NCI-H2107 treated with DMSO at 0.1 percent for 48 hours (cell line): Measurements from ENCODE around the gene CDC42EP2.
"Not testable (repeated sequence)": the region's sequence is repeated elsewhere in the genome, so short reads cannot be mapped to it uniquely, and the experiment has no call there.

Source experiments
- DNase-seq: peaks from one replicate; lab custom pipeline; 2025; ENCODE audit not compliant: unreplicated experiment; lab: John Stamatoyannopoulos, UW

The CDC42EP2 gene

DNA sequence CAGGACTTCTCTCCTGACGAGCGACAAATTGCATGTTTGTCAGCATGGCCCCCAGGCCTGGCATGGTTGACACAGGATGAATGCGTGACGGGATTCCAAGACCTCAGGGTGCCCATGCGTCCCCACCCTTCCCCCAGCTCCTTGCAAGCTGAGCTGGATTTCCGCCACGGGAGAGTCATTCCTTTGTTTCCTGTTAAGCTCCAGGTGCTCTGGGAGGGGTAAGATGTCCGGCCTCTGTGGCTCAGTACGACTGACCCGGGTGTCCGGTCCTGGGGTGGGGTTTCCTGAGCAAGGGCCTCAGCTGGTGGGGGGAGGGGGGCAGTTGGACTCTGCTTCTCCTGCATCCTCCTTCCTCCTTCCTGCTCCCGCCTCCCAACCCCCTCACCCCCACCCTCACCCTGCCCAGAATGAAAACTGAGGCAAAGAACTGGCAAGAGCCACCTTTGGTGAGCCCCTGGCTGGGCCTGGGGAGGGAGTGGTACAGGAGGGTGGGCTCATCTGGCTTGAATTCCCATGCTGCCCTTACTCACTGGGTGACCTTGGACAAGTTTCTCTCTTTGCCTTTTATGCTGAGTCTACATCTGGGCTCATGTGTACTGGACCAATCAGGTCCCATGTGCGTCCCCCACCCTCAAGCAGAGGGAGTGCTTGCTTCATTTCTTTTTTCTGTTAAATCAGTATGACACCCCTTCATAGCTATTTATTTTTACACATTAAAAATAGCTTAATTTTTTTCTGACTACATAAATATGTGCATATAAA lies 2.5 kb downstream of the CDC42EP2 start:
- DNase-seq = no peak

DNA sequence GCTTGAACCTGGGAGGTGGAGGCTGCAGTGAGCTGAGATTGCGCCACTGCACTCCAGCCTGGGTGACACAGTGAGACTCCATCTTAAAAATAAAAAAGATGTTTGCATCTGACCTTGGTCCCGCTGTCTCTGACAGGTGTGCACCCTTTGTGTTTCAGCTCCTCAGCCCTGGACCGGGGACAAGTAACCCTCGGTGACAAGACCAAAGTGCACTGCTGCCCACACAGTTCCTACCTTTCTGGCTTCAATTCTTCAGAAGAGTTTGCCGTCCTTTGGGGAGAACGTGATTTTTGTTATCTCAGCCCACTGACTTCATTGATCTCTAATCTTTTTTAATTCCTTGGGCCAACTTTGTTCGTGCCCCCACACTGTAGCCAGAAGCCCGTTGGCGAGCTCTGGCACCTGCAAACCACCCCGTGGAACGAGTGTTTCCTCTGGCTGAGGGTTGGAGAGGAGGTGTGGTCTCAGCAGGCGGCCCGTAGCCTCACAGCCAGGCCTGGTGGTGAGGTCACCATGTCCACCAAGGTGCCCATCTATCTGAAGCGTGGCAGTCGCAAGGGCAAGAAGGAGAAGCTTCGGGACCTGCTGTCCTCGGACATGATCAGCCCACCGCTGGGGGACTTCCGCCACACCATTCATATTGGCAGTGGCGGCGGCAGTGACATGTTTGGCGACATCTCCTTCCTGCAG lies 5.9 kb downstream of the CDC42EP2 start:
- no peak for DNase-seq

DNA sequence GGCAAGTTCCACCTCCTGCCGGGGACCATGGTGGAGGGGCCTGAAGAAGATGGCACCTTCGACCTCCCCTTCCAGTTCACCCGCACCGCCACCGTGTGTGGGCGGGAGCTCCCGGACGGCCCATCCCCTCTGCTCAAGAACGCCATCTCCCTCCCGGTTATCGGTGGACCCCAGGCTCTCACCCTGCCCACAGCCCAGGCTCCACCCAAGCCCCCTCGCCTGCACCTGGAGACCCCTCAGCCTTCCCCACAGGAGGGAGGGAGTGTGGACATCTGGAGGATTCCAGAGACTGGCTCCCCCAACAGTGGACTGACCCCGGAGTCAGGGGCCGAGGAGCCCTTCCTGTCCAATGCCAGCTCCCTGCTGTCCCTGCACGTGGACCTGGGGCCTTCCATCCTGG lies 6.4 kb downstream of the CDC42EP2 start:
- DNase-seq = no peak

- no peak for DNase-seq
Measured at GRCh38 chr11:65321828-65322485, 7.3 kb downstream of the CDC42EP2 start.

- DNase-seq = no peak
Measured at GRCh38 chr11:65323813-65324212, 9.1 kb downstream of the CDC42EP2 start.

- DNase-seq = no peak
Measured at GRCh38 chr11:65325435-65325834, 10.8 kb downstream of the CDC42EP2 start.

DNA sequence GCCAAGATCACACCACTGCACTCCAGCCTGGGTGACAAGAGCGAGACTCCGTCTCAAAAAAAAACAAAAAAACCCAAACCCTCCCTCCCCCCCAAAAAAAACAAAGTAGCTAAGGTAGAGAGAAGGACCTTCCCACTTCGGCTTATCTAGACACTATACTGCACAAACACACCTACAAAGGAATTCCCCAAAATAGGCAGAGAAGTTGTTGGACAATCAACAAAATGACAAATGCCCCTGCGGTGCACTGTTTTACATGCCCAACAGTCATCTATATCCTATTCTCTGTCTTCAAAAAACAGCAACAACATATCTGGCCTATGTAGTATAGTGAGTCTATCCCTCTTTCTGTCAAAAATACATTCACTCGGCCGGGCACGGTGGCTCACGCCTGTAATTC lies 12.4 kb downstream of the CDC42EP2 start:
- no peak for DNase-seq

GRCh38 chr11:65329478-65329877 lies 14.8 kb downstream of the CDC42EP2 start:
- no peak for DNase-seq

DNA sequence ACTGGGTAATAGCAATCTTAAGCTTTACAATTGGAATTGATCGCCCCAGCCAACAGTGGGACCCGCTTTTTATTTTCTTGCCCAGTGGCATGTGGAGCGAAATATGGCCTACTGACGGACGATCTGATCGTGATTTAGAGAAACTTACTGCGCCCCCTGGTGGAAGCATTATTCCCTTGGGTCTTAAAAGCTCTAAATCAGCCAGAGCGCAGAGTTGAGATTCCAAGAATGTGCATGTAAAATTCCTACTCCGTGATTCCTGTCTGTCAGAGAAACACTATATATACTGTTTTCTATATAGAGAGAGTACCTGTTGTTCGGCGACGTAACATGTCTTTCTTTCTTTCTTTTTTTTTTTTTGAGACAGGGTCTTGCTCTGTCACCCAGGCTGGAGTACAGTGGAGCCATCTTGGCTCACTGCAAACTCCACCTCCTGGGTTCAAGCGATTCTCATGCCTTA lies 15.3 kb downstream of the CDC42EP2 start:
- peak; percentile 56 for DNase-seq

DNA sequence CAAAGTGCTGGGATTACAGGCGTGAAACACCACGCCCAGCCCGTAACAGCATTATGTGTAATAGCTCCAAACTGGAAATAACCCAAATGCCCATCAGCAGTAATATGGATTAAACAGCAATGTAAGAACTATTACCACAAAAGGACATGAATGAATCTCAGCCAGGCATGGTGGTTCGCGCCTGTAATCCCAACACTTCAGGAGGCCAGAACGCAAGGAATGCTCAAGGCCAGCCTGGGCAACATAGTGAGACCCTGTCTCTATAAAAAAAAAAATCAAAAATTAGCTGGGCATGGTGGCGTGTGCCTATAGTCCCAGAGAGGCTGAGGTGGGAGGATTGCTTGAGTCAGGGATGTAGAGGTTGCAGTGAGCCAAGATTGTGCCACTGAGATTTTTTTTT lies 15.9 kb downstream of the CDC42EP2 start:
- DNase-seq = no peak

DNA sequence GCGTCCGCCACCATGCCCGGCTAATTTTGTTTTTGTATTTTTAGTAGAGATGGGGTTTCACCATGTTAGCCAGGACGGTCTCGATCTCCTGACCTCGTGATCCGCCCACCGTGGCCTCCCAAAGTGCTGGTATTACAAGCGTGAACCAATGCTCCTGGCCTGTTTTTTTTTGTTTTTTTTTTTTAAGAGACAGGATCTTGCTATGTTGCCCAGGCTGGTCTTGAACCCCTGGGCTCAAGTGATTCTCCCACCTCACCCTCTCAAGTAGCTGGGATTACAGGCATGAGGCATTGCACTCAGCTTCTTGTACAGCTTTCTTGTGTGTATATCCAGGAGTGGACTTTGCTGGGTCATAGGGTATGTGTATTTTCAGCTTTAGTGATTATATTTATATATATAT lies 17.9 kb downstream of the CDC42EP2 start:
- not testable (repeated sequence) for DNase-seq

- DNase-seq = peak; percentile 67
Measured at GRCh38 chr11:65334696-65335295, 20.1 kb downstream of the CDC42EP2 start.

- no peak for DNase-seq
Measured at GRCh38 chr11:65338676-65339075, 24.0 kb downstream of the CDC42EP2 start.

DNA sequence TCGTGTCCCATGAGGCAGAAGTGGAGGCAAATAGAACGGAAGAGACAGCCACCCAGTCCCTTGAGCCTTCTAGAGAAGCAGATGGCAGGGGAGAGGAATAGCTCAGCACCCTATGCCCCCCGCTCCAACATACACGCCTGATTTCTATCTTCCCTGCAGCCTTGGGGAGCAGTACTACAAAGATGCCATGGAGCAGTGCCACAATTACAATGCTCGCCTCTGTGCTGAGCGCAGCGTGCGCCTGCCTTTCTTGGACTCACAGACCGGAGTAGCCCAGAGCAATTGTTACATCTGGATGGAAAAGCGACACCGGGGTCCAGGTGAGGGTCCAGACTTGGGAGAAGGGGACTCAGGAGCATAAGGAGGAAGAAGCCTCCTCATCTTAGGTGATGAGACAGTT lies 25.6 kb downstream of the CDC42EP2 start:
- DNase-seq = no peak

- no peak for DNase-seq
Measured at GRCh38 chr11:65341856-65342255, 27.2 kb downstream of the CDC42EP2 start.

GRCh38 chr11:65351511-65351910 lies 36.8 kb downstream of the CDC42EP2 start:
- DNase-seq = no peak

- DNase-seq = no peak
Measured at GRCh38 chr11:65352783-65353182, 38.1 kb downstream of the CDC42EP2 start.

GRCh38 chr11:65353376-65353775 lies 38.7 kb downstream of the CDC42EP2 start:
- DNase-seq = no peak

GRCh38 chr11:65353900-65354264 lies 39.2 kb downstream of the CDC42EP2 start:
- peak; percentile 26 for DNase-seq

DNA sequence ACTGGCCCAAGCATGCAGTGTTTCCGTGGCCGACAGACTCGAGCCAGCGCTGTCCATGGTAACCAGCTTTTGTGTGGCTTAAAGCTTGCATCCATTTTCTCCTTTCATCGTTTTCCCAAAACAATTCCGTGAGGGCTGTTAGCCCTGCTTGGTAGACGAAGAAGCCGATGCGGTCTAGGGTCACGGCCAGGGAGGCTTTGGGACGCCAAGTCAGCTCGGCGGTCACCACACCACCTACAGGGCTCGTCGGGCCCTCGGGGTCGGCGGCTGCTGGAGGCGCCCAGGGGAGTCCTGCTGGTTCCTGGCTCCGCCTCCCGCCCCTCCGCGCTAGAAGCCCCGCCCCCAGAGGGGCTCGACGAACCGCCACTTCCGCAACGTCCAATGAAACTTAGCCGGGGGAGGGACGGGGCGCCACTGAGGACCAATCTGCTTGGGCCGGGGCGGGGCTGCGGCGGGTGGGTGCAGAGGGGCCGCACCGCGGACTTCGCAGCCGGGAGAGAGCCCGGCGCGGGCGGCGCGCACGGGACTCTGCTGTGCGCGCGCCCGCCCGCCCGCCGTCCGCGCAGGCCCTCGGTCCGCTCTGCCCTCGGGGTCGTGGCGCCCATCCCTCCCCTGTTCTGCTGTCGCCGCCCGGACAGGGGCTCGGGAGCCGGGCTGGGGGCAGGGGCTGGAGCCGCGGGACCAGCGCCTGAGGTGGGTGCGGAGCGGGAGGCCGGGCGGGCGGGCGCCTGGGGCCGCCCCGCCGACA lies 39.8 kb downstream of the CDC42EP2 start, which contains the start of gene TIGD3:
TIGD3 (plus strand) TSS at position 487 of the 748 bp plus-strand sequence. CDS start 1,058 bp downstream, outside the sequence.
- peak; percentile 87 for DNase-seq
